GM18505 (cell line): ENCODE results near the gene ARHGEF40.

Experiments used
- ATAC-seq: cut with Tn5 transposase; IDR thresholded peaks from one replicate; pipeline ENCODE4 v1.9.1; 2021; ENCODE audit not compliant: unreplicated experiment
- POLR2A ChIP-seq: IDR thresholded peaks from 4 replicates; pipeline ENCODE4 v1.6.1; 2011; ENCODE audit warnings: borderline replicate concordance; ENCODE audit not compliant: insufficient read depth, insufficient read length; ENCODE audit errors: extremely low read depth

The ARHGEF40 gene

DNA sequence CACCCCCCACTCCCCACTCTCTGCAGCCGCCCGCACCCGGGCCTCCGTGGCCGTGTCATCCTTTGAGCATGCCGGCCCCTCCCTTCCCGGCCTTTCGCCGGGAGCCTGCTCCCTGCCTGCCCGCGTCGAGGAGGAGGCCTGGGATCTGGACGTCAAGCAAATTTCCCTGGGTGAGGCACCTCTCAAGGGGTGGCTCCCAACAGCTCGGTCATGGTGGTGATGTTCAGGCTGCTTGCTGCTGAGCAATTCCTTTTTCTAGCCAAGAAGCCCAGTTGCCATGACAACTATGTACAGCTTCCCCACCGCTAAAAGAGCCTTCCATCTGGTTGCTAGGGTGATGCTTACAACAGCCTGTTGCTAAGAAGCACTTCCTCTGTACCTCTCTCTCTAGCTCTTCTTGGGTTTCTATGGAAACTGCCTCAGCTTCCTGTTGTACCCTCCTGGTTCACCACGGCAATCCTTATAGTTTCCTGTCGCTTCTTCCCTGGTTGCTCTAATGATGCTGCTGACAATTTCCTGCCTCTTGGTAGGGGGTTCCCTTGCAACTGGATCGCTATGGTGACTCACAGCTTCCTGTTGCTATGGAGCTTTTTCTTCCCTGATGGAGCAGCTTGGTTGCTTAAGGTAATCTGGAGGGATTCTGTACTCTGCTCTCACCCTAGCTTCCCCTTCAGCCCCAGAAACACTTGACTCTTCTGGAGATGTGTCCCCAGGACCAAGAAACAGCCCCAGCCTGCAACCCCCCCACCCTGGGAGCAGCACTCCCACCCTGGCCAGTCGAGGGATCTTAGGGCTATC lies 17.4 kb downstream of the ARHGEF40 start:
- TF ChIP-seq POLR2A: no peak
- peak; percentile 64 for ATAC-seq

DNA sequence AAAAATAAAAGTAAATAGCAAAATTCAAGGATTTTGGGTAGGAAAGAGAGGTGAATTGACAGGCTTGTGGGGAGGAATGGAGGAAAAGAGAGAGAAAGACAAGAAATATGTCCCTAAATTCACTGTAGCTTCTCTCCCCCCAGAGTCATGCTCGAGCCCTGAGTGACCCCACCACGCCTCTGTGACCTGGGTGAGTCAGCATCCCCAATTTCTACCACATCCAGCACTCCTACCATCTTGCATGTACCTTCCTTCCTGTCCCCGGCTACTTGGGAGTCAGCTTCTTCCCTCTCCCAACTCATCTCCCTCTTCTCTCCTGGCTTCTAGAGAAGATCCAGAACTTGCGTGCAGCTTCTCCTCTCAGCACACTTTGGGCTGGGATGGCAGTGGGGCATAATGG lies 18.6 kb downstream of the ARHGEF40 start:
- TF ChIP-seq POLR2A: no peak

GRCh38 chr14:21089271-21089670 lies 19.2 kb downstream of the ARHGEF40 start:
- no peak for ATAC-seq
- no peak for TF ChIP-seq POLR2A

More for the DNA sequence above, 18.6 kb downstream of the ARHGEF40 start:
- ATAC-seq: no peak

- ATAC-seq: no peak
- TF ChIP-seq POLR2A: no peak
These were observed 19.7 kb downstream of the ARHGEF40 start for GRCh38 chr14:21089877-21090193.

DNA sequence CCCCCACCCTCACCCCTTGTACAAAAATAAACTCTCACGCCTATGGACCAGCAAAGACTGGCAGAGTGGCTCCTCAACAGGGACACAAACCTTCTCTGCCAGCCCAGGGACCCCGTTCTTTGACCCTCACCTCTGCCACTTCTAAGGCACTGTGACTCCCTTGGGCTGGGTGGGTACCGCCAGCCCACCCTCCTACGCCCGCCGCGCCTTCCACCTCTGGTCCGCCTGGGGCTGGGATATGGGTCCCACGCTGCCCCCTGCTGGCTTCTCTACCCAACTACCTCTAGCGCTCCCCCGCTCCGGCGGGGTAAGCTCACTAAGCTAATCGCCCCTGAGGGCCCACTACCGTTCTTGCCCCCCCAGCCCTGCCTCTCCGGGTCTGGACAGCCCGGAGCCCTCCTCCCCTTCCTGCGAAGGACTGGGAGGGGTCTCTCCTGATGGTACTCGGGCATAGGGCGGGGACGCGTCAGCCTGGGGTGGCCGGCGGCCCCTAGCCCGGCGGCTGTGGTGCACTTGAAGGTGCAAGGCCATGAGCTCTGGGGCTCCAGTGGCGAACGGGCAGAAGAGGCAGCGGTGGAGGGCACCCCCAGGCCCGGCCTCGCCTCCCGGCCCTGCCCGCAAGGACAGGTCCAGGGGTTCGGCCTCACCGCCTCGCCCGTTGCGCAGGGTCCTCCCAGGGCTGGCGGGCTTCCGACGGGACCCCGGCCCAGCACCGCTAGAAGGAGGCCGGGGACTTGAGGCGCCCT lies 20.3 kb downstream of the ARHGEF40 start:
- no peak for TF ChIP-seq POLR2A
- ATAC-seq: no peak

GRCh38 chr14:21090940-21091663 lies 21.0 kb downstream of the ARHGEF40 start:
- no peak for TF ChIP-seq POLR2A
- no peak for ATAC-seq

- no peak for TF ChIP-seq POLR2A
- ATAC-seq: no peak
These were observed 21.7 kb downstream of the ARHGEF40 start for GRCh38 chr14:21091821-21092272.

DNA sequence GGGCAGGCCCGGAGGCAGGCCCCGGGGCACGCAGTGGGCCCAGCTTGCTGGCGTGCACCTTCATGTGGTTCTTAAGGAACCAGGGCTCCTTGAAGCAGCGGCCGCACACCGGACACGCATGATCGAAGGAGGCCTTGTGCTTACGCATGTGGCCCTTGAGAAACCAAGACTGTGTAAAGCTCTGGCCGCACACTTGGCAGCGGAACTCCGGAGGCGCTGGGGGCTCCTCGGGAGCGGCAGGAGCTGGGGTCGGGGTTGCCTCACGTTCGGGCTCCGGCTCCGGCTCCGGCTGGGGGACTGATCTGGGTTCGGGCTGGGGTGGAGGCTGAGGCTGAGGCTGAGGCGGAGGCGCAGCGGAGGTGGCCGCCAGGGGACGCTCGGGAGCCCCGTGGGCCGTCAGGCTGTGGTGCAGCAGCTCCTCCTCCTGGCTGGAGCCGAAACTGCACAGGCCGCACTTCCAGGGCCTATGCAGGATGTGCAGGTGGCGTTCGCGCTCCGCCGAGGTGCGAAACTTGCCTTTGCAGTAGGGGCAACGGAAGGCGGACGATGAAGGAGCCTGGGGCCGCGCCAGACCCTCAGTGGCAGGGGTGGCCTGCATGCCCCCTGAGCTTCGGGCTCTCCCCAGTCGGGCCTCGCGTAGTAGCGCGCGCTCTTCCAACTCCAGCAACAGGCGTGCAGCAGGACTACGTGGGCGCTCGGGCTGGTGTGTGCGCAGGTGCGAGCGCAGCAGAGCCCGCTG lies 22.3 kb downstream of the ARHGEF40 start:
- TF ChIP-seq POLR2A: no peak
- peak; percentile 89 for ATAC-seq

DNA sequence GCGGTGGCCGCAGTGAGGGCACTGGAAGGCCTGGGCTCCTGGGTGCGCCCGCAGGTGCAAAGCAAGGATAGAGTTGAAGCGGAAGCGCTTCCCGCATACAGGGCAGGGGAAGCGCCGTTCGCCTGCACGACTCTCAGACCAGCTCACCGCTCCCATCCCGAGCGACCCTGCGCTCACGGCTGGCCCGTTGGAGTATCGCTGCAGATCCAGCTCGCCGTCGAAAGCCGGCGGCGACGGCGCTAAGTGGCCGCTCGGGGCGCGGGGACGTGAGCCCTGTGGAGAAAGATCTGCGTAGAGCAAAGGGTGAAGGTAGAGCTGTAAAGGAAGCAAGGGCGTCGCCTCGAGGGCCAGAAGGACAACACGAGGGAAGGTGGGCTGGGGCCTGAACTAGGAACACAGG lies 22.9 kb downstream of the ARHGEF40 start:
- no peak for TF ChIP-seq POLR2A
- no peak for ATAC-seq

DNA sequence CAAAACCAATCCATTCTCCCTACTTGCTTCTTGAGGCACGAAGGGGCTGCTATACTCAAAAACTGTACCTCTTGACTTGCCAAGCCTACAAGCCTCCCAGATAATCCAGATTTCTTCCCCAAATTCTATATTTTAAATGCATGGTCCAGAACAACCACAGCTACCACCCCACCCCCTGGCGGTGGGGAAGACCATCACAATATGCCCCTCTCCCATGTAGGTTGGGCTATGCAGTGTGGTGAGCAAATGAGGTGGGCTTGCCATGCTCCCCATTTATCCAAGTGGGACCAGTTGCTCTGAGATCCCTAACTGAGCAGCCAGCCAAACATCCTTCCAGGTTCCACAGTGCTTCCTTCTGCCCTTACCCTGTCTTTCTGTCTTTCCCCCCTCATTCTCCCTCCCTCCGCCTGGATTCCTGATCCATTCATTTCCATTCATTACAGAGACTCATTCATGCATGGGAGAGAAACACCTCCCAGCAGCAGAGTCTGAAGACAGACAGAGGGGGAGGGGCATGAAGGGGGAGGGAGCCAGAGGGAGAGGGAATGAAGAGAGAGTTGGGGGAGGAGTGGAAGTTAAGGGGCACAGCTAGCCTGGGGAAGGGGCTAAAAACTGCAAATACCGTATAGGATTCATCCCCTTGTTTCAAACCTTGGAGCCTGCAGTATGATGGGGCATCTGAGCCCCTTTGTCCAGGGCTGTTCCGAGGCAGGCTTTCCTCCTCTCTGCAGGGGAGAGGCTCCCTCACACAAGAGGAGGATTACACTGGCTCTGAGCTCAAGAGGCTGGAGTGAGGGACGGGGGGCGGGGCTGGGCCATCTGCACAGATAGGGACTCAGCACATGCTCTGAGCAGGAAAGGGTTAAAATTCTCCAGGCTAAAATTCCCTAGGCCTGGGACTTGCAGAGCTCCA lies 23.9 kb downstream of the ARHGEF40 start:
- no peak for TF ChIP-seq POLR2A
- ATAC-seq: no peak

GRCh38 chr14:21095430-21096205 lies 25.5 kb downstream of the ARHGEF40 start:
- no peak for ATAC-seq
- no peak for TF ChIP-seq POLR2A
